HG03558 (cell line): Measurements from ENCODE around the gene MBNL2.

ENCODE experiments used
- ATAC-seq: cut with Tn5 transposase; IDR thresholded peaks from one replicate; pipeline ENCODE4 v1.9.1; 2021; ENCODE audit warnings: moderate number of reproducible peaks; ENCODE audit not compliant: unreplicated experiment; ENCODE audit errors: extremely low read depth

The MBNL2 gene

DNA sequence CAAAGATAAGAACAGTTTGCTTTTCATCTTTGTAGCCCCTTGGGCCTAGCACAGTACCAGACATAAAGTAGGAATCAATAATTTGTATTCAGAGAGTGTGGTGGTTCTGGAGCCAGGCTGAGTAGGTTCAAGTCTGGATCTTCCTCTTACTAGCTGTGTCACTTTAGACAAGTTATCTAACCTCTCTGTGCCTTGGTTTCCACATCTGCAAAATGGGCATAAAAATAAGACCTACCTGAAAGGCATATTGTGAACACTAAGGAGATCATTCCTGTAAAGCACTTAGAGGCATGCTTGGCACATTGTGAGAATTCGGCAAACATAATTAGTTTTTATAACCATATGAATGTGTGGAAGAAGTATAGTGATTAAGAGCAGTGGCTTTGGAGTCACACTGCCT is 95.8 kb downstream of the MBNL2 start:
- ATAC-seq = no peak

GRCh38 chr13:97318532-97318931 is 96.4 kb downstream of the MBNL2 start:
- no peak for ATAC-seq

- no peak for ATAC-seq
Observed at GRCh38 chr13:97319113-97319720, 97.1 kb downstream of the MBNL2 start.

DNA sequence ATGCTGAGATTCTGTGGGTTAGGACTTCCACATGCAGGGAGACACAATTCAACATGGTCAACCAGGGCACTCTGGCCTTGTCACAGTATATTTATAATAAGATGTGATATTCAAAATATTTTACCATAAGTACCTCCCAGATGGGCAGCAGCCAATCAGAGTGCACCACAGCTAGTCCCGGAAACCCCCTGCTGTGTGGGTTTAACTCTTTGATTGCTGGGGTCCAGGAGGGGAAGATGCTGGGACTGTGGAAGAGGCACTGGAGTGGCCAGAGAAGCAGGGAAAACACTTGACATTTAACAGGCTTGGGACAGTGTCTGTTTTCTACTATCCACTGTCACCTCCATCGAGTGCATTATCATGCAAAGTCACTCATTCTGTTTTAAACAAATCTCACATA is 99.0 kb downstream of the MBNL2 start:
- no peak for ATAC-seq

DNA sequence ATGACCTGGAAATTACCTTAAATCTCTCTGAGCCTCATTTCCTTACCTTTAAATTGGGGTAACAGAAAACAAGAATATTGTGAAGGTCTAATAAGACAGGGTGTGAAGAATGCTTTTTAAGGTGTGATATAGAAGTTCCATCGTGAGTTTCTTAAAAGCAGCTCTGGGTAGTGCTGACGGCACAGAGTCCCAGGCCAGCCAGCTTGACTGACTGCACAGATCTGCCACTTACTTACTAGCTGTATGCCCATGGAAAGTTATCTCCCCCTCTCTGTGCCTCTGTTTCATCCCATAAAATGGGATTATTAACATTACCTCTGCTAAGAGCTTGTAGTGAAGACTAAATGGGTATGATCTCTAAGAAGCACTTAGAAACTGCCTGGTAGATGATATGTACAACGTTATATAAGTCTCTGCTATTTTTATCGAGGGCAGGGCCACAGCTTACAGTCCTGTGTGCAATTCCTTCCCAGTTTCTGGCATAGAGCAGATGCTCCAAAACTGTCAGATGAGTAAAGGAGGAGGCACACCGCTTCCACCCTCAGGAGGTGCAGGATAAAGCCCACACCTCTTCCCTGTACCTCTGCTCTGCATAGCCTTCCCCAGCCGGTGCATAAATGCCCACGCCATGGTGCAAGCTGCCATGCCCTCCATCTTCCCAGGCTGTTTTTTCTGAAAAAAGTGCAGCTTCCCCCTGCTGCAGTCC is 99.6 kb downstream of the MBNL2 start:
- ATAC-seq = no peak

GRCh38 chr13:97322740-97323342 is 100.7 kb downstream of the MBNL2 start:
- no peak for ATAC-seq

DNA sequence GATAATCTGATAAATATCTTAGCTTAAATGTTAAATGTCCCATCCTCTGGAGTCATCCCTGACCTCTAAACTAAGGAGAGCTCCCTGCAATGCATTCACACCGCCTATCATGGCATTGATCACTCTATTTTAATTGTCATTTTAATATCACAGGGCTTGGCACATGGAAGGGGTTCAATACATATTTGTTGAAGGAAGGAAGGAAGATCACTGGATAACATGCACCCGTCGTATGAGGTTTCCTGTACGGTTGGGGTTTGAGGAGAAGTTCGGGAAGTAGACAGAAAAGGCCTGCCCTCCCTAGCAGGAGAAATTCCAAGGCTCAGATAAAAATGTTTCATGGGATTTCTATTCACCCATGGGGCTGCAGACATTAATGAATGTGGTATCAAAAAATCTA is 102.0 kb downstream of the MBNL2 start:
- ATAC-seq = no peak

- ATAC-seq = no peak
Observed at GRCh38 chr13:97325738-97326137, 103.6 kb downstream of the MBNL2 start.

DNA sequence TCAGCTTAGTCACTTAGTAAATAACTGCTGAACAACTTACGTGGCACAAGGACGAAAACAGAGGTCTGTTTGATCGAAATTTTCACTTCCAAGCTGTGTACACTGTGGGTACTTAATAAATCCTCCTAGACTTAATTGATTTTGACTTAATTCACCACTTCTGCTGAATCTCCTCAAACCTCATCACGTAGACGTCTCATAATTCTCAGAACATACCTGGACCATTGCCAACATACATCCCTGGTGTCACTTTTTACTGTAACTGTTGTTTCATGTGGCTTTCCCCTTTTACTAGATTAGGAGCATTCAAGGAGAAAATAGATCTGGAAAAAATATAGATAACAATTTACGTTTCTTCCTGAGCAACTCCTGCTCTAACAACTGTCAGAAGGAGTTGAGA is 105.0 kb downstream of the MBNL2 start:
- no peak for ATAC-seq

DNA sequence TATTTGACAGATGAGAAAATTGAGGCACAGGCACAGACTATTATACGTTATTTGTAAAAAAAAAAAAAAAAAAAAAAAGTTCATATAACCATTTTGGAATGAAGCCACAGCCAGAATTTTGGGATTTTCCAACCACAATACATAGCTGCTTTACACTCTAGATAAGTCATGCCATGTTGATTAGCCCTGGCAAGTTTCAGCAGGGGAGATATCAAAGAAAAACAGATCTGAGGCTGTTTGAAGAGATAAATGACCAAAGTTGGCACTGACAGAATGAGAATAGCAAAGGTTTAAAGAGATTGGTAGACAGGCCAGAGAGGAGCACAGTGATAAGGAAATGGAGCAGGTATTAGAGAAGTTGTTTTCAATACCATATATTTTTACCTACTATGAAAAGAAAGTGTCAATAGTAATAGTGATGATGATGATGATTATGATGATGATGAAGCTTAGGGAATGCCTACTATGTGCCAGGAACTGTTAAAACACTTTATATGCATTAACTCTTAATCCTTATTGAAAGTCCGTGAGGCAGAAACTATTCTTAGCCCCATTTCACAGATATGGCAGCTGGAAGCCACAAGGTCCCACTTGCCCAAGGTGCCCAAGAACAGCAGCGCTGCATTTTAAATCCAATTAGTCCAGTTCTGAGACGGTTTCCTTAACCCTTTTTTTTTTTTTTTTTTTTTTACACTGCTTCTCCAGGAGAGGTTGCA is 105.5 kb downstream of the MBNL2 start:
- ATAC-seq = no peak

GRCh38 chr13:97328222-97328790 is 106.2 kb downstream of the MBNL2 start:
- no peak for ATAC-seq

DNA sequence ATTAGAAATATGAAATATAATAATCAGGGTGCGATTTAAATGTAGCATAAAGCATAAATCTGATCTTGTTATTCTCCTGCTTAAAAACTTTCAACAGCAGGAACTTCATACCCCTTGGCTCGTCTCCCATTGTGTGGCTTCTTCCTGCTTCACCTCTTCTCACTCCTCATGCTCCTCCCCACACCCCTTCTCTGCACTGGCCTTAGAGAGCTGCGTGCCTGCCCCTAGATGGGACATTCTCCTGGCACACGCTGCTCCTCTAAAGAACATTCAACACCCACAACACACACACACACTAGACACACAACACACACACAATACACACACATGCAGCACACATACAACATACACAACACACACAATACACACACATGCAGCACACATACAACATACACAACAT is 107.2 kb downstream of the MBNL2 start:
- no peak for ATAC-seq

DNA sequence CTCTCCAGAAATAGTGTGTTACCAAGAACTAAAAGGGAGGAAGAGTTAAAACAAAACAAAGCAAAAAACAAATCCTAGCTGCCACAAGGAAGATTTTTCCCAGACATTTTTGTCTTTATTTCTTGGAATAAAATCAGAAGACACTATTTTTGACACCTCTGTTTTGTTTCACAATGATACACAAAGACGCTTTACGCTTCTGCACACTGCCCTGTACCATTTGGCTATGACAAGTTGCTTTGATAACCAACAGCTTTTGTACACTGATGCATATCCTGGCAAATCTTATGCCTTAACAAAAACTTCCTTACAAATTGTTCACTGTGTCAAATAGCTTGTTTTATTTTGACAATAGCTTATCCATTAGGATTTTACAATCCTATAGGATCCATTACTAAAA is 108.3 kb downstream of the MBNL2 start:
- no peak for ATAC-seq

- ATAC-seq = no peak
Observed at GRCh38 chr13:97332742-97333141, 110.6 kb downstream of the MBNL2 start.

DNA sequence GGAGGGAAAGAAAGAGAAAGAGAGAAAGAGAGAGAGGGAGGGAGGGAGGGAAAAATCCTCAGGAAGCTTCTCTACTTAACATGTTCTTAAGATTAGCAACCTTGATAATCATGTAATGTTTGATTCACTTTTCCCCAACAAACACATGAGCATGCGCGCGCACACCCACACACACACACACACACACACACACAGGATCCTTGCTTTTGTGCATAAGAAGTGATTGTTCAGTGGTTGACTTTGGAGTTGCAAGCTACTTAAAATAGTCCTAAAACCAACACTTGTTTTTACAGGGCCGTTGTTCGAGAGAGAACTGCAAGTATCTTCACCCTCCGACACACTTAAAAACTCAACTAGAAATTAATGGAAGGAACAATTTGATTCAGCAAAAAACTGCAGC is 111.8 kb downstream of the MBNL2 start:
- ATAC-seq = no peak

GRCh38 chr13:97334690-97335089 is 112.6 kb downstream of the MBNL2 start:
- ATAC-seq = no peak

DNA sequence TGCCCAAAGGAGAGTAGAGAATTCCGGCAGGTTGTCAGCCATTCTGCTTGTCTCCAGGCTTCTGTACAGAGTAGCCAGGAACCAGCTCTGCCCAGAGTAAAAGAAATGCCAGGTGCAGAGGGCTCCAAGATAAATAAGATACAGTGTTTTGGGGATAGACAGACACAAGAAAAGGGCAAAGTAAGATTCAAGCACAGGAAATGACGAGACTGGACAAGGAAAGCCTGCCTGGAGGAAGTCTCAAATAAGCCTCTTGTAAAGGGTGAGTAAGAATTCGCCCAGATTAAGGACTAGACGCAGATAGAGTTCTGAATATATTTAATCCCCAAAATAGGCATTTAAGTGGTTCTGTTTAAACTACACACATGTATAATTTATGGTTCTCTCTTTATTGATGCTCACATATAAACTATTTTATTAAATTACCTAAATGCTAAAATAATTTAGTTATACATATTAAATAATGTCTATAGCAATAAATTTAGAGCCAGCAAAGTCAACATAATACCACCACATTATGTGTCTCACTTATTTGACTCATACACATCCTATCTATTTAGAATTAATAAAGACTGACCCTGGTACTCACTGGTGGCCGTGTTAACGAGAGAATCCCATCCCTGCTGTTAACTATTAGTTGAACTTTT is 113.5 kb downstream of the MBNL2 start:
- ATAC-seq = no peak

- ATAC-seq = no peak
Observed at GRCh38 chr13:97337985-97338499, 115.9 kb downstream of the MBNL2 start.

- ATAC-seq = no peak
Observed at GRCh38 chr13:97338571-97338970, 116.4 kb downstream of the MBNL2 start.
